ENCODE measurements around the gene PCDHGB4.

DNA sequence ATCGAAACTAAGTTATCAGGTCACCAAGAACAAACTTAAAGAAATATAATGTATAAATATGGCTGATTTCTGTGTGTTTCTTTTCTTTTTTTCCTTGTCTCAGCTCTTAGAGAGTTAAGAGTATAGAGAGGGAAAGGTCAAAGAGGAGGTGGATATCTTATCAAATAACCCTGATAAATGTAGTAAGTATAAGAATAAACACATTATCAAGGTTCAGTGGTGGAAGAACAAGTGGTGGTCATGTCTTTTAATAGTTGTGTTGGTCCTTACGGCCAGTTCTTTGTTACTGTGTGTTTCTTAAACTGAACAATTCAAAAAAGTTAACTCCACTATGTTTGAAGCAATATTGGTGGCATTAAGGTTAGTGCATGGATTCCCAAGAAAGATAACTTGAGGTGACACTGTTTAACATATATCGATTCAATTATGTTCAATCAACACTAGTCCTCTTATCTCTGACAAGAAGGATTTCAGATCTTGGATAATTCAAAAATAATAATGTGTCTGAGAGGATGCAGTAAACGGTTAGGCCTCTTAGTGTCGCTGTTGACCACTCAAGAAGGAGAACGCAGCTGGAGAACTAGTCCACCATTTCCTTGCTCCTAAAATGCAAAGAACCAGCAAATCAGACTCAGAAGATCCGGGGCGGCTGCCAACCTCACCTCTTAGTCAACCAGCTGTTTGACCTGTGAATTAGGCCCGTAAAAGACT lies 44.1 kb upstream of the PCDHGB4 start, which contains the start of gene PCDHGA3:
- TF ChIP-seq POLR2A (IDR thresholded peaks at IDR 0.05): no peak
- TF ChIP-seq, protein P1, sequence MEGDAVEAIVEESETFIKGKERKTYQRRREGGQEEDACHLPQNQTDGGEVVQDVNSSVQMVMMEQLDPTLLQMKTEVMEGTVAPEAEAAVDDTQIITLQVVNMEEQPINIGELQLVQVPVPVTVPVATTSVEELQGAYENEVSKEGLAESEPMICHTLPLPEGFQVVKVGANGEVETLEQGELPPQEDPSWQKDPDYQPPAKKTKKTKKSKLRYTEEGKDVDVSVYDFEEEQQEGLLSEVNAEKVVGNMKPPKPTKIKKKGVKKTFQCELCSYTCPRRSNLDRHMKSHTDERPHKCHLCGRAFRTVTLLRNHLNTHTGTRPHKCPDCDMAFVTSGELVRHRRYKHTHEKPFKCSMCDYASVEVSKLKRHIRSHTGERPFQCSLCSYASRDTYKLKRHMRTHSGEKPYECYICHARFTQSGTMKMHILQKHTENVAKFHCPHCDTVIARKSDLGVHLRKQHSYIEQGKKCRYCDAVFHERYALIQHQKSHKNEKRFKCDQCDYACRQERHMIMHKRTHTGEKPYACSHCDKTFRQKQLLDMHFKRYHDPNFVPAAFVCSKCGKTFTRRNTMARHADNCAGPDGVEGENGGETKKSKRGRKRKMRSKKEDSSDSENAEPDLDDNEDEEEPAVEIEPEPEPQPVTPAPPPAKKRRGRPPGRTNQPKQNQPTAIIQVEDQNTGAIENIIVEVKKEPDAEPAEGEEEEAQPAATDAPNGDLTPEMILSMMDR (IDR thresholded peaks at IDR 0.05): no peak
